ENCODE measurements around the gene CCNL2.
"Not testable (repeated sequence)": the region's sequence is repeated elsewhere in the genome, so short reads cannot be mapped to it uniquely, and the experiment has no call there.

CCNL2 gene

DNA sequence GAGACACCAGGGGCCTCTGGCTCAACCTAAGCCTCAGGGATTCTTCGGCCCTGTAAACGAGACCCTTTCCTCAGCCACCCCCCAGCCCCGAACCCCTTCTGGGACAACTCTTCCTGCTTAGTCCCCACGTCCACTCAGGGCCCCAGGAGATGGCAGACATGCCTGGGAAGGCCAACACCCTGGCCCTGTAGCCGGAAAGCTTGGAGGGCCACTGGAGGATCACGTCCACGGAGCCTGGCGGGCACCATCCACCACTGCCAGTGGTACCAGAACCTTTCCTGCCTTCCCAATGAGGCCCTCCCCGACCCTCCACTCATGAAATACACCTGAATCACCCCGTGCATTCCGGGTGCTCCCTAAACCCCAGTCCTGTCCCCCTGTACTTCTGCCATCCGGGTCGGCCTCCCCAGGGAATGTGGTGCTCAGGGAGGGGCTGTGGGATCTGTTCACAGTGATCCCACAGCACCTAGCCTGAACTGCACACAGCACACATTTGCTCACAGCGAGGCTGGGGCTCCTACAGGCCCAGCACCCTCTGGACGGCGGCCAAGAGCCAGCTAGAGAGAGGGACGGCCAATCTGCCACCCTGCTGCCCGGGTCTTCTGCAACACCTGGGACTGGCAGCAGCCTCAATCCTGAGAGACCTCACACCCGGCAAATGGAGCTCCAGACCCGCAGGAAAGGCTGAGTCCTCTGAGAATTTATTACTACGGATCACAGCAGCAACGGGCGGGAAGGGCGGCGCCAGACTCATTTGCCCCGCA, 25.9 kb downstream of the CCNL2 start:
- no peak for DNase-seq (ENCODE audit: low spot score)

DNA sequence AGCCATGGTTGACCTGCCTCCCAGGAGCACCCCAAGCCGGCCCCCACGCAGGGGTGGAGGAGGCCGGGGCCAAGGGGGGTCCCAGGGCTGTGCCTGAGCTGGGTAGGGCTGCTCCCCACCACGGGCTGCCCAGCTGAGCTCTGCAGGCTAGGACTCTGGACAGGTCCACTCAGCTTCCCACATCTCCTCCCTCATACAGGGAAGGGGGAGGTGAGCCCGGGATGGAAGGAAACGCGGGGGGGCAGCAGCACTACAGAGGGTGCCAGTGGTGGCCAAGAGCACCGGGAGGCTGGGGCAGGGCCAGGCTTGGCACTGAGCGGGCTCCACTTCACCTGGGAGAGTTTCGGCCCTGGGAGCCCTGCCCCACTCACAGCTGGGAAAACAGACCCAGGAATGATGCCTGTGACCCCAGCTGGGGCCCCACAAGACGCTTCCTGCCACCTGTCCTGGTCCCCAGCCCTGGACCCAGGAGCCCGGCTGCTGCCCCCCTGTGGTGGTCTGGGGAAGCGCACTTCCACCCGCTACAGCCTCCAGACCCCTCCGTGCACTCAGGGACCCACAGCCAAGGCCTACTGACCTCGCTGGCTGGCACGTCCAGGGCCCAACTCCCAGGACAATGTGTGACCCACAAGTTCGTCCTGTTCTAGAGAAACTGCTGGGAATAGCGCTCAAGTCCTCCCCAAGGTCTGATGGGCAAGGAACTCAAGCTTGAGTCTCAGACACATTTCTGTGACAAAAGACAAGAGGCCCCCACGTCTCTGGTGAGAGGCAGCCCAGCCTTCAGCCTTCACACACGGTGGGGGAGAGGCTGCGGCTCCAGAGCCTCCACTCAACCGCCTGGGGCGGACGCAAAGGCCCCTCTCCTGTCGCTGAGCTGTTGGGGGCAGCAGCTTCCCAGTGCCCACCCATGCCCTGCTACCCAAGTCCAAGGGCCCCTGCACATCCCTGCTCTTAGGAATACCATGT, 27.1 kb downstream of the CCNL2 start:
- no peak for DNase-seq (ENCODE audit: low spot score)

DNA sequence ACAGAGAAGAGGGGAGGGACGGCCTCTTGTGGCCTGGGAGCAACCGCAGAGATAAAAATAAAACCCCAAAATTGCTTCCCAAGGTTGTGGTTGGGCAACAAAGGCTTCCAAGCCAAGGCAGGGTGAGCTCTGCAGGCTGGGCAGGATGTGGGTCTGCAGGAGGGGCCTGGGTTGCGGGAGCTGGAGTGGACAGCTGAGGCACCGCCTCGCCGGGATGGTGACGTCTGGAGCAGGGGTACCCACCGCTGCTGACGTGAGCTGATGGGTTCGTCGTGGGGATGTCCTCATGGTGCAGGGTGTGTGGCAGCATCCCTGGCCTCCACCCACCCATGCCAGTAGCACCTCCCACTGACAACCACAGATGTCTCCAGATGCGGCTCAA, 27.8 kb downstream of the CCNL2 start:
- no peak for DNase-seq (ENCODE audit: low spot score)

DNA sequence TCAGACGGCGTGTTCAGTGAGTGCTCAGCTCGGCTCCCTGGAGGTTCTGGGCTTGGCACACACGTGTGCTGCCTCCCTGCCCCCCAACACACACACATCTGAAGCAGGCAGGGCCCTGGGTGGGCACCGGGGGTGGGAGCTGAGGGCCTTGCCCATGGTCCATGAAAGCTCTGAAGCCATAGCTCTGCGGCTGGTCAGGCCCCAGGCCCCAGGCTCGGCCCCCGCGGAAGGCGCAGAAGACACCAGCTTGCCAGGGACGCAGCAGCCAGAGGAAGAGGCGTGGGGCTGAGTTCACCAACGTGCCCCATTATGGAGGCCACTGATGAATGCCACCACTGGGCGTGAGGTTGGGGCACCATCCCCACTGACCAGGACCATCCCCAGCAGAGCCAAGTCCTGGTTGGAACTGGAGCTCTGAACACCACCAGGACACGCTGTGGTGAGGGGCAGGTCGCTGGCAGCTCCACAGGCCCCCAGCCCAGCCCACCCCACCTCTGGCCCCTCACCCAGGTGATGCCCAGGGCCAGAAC, 28.3 kb downstream of the CCNL2 start:
- DNase-seq (ENCODE audit: low spot score) = no peak

DNA sequence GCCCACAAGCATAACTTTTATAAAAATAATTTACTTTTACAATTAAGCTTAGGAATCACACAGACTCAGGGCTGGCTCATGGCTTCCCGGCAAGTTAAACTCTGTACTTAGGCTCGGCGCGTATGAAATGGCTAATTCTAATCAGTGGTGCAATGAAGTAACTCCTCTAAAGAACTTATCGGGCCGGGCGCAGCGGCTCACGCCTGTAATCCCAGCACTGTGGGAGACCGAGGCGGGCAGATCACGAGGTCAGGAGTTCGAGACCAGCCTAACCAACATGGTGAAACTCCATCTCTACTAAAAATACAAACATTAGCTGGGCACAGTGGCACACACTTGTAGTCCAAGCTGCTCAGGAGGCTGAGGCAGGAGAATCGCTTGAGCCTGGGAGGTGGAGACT, 29.0 kb downstream of the CCNL2 start:
- not testable (repeated sequence) for DNase-seq (ENCODE audit: low spot score)

DNA sequence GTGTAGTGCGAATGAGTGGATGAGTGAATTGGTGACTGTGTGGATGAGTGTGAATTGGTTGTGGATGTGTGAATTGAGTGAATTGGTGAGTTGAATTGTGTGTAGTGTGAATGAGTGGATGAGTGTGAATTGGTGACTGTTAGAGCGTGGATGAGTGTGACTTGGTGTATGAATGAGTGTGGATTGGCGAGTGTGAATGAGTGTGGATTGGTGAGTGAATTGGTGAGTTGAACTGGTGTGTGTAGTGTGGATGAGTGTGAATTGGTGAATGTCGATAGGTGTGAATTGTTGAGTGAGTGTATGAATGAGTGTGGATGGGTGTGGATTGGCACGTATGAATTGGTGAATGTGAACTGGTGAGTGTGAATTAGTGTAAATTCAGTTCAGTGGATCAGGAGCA, 31.8 kb downstream of the CCNL2 start:
- no peak for DNase-seq (ENCODE audit: low spot score)

GRCh38 chr1:1366699-1367066, 32.5 kb downstream of the CCNL2 start:
- no peak for DNase-seq (ENCODE audit: low spot score)

- DNase-seq (ENCODE audit: low spot score) = no peak
Measured at GRCh38 chr1:1365875-1366698, 33.0 kb downstream of the CCNL2 start.

- DNase-seq (ENCODE audit: low spot score) = no peak
Measured at GRCh38 chr1:1364266-1364665, 34.9 kb downstream of the CCNL2 start.

- DNase-seq (ENCODE audit: low spot score) = no peak
Measured at GRCh38 chr1:1361982-1362423, 37.1 kb downstream of the CCNL2 start.

DNA sequence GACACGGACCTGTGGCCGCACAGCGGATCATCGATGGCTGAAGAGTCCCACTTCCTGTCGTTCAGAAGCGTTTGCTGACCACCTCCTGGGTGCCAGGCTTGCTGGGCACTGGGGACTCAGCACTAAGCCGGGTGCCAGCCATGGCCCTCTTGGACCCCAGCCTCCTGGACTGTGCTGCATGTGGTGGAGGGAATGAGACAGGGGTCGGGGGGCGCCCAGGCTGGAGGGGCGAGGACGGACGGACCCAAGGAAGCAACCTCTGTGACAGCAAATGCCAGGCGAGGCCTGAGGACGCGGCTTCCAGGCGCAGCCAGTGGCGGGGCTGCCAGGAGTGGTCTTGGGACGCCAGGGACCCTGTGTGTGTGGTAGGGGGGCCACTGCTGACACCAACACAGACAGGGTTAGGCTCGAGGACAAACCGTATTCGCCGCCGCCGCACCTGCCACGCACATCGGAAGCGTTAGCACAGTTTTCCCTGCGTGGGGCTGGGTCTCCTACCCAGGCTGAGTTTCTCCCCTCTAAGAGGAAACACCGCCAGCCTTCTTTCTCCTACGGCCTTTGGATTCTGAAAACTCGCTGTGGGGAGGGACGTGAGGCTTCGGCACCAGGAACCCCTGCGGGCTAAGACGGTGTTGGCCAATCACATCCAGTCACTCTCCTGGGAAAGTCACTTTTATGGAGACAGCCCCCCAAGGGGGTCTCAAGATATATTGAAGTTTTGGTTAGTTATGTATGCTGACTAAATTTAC, 37.7 kb downstream of the CCNL2 start:
- no peak for DNase-seq (ENCODE audit: low spot score)

DNA sequence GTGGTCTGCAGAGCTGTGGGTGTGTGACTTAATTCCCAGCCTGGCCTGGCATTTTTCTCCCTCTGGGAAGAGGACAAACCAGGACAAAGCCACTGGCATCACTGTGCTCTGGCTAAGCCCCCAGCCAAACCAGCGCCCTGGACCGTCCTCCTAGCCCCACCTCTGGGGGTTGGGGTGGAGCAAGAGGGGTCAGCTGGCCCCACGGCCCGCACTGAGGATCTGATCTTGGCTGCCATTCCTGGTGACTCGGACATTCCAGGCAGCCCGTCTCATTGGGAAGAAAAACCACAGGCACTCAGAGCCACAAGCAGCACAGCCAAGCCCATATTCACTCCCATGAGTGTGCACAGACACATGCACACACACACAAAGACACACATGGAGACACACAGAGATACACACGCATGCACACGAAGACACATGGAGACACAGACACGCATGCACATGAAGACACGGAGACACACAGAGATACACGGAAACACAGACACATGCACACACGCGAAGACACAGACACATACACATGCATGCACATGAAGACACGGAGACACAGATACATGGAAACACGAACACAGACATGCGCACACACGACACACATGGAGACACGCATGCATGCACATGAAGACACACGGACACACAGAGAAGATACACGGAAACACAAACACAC, 38.5 kb downstream of the CCNL2 start:
- DNase-seq (ENCODE audit: low spot score) = no peak

- no peak for DNase-seq (ENCODE audit: low spot score)
Measured at GRCh38 chr1:1359664-1360468, 39.3 kb downstream of the CCNL2 start.

GRCh38 chr1:1359308-1359663, 39.8 kb downstream of the CCNL2 start:
- DNase-seq (ENCODE audit: low spot score) = no peak

- no peak for DNase-seq (ENCODE audit: low spot score)
Measured at GRCh38 chr1:1358433-1359271, 40.5 kb downstream of the CCNL2 start, which contains the start of gene MXRA8. Gene MXRA8 (minus strand): TSS chr1:1358555. CDS start chr1:1358504, 51 bp downstream.

DNA sequence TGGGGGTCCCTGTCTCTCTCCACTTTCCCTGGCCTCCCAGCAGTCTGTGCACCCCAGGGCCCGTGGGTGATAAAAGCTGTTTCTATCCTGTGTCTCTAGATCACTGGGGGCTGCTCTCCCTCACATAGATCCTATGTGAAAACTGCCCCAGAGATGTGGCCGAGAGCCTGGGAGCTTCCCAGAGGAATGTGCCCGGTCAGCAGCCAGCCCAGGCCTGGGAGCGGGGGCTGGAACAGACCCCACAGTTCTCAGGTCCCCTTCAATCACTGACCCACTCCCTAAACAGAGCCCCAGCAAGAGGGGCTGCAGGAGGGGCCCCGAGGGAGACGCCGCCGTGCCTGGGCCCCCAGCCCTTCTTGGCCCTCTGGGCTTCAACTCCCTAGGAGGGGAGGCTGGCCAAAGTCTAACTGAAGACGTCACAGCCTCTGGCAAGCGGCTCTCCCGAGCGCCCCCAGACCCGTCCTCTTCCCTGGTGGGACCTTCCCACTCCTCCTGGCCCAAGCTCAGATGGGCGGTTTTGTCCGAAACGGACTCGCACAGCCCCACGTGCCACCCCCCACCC, 41.2 kb downstream of the CCNL2 start:
- no peak for DNase-seq (ENCODE audit: low spot score)

DNA sequence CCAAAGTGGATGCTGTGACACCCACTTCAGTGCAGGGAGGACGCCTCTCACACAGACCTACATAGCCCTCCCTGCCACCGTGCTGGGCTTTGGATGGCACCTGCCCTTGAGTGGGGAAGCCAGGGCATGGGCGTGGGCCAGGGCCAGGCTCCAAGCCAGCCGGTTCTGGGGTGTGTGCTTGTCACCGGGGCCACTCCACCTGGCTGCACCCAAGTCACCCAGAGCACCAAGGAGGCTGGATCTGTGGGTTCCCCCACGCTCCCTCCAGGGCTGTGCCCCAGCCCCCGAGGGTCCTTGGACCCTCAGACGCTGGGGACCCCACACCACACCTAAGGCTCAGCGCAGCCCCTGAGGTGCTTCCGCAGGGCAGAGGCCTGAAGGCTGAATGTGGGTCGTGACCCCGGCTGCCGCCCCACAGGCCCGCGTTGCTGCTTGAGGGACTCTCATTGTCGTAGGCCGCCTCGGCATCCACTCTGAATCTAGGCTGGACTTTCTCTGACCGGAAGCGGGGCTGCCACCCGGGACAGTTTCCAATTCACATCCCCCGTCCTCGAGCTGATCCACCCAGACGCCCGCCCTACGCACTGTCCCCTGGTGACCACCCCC, 42.2 kb downstream of the CCNL2 start:
- DNase-seq (ENCODE audit: low spot score) = no peak

GRCh38 chr1:1356166-1356795, 42.9 kb downstream of the CCNL2 start:
- no peak for DNase-seq (ENCODE audit: low spot score)
